ENCODE measurements around the gene BNC1. TPM values are rescaled to one million over a fixed set of nuclear protein-coding genes. Genes with fewer than 3 reads are reported as not detected.

The BNC1 gene
- total RNA-seq, 4 donors from 2014 or later: not detected

DNA sequence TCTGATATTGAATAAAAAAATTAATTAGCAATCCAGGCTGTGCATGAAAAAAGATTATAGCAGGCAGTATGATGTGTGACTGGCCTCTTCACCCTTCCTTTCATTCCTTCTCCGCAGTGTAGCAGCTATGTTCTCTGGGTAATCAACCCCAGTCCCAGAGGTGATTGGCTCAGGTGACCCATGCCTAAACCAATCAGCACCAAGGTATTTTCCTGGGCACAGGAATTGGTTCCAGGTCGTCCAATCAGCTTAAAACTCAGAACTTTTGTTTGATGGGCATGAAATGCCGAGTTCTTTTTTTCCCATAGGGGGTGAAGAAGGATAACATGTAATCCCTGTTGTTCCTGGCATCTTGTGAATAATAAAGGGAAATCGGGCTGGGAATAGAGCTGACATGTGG, 5.8 kb upstream of the BNC1 start:
- TF ChIP-seq POLR2A (IDR thresholded peaks at IDR 0.05): no peak
- TF ChIP-seq, protein P1, sequence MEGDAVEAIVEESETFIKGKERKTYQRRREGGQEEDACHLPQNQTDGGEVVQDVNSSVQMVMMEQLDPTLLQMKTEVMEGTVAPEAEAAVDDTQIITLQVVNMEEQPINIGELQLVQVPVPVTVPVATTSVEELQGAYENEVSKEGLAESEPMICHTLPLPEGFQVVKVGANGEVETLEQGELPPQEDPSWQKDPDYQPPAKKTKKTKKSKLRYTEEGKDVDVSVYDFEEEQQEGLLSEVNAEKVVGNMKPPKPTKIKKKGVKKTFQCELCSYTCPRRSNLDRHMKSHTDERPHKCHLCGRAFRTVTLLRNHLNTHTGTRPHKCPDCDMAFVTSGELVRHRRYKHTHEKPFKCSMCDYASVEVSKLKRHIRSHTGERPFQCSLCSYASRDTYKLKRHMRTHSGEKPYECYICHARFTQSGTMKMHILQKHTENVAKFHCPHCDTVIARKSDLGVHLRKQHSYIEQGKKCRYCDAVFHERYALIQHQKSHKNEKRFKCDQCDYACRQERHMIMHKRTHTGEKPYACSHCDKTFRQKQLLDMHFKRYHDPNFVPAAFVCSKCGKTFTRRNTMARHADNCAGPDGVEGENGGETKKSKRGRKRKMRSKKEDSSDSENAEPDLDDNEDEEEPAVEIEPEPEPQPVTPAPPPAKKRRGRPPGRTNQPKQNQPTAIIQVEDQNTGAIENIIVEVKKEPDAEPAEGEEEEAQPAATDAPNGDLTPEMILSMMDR (IDR thresholded peaks at IDR 0.05): no peak
- Histone ChIP-seq H3K4me3 (no peak overlapping the region), H3K36me3 (no peaks in the 10 kb centered on the region), H3K4me1 (no peaks in the 10 kb centered on the region), H3K27ac (no peak overlapping the region), H3K27me3 (peaks cover 0 to 4% of the 10 kb centered on the region in 2 donors), H3K9me3 (no peaks in the 10 kb centered on the region)
- DNase-seq: no peak

DNA sequence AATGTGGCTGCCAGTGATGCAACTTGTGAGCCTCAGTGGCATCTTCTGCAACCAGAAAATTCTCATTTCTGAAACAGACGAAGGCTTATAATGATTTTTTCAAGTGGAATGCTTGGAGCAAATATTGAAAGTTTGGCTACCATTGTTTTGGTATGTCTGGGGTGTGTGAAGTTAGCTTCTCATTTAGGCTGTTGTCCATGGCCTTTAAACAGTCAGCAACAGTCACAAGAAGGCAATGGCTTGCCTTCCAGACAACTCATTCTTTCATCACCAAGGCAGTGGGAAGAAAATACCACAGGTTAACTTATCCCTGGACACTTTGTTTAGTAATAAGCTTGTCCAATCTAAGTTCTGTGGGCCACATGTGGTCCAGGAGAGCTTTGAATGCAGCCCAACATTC, 4.7 kb upstream of the BNC1 start:
- H3K9me3 ChIP-seq: no peaks in the 10 kb centered on the region
- peaks cover 0 to 6% of the 10 kb centered on the region in 2 donors for H3K27me3 ChIP-seq
- DNase-seq: no peak
- H3K36me3 ChIP-seq: no peaks in the 10 kb centered on the region
- peaks cover 0 to 1% (median 0%) of the 10 kb centered on the region in 4 donors for H3K4me1 ChIP-seq
- H3K27ac ChIP-seq: no peak overlapping the region
- no peak overlapping the region for H3K4me3 ChIP-seq
- TF ChIP-seq, protein P1 (IDR thresholded peaks at IDR 0.05): no peak
- no peak for TF ChIP-seq POLR2A (IDR thresholded peaks at IDR 0.05)

DNA sequence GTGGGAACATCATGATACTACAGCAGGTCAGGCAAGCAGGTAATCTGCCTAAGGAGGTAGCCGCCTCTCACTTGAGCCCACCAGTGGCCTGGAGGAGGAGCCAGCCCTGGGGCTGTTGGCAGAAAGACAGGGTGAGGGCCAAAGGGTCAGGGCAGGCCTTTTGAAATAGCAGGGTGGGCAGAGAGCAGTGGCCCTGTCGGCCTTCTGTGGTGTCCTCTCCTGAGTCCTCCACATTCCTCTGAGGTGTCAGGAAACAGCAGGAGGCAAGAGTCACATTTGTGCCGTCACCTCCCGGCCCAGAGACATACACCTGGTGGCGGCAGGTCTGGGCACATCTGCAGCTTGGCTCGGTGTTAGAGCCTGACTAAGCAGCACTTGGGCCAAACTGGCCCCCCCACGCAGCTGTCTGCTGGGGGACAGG, 3.9 kb upstream of the BNC1 start:
- no peaks in the 10 kb centered on the region for H3K36me3 ChIP-seq
- H3K4me3 ChIP-seq: no peak overlapping the region
- H3K4me1 ChIP-seq: peaks cover 0 to 9% (median 0%) of the 10 kb centered on the region in 4 donors
- TF ChIP-seq, protein P1 (IDR thresholded peaks at IDR 0.05): no peak
- TF ChIP-seq POLR2A (IDR thresholded peaks at IDR 0.05): no peak
- no peak for DNase-seq
- H3K27ac ChIP-seq: no peak overlapping the region
- H3K9me3 ChIP-seq: no peaks in the 10 kb centered on the region
- H3K27me3 ChIP-seq: peaks cover 0 to 14% of the 10 kb centered on the region in 2 donors

DNA sequence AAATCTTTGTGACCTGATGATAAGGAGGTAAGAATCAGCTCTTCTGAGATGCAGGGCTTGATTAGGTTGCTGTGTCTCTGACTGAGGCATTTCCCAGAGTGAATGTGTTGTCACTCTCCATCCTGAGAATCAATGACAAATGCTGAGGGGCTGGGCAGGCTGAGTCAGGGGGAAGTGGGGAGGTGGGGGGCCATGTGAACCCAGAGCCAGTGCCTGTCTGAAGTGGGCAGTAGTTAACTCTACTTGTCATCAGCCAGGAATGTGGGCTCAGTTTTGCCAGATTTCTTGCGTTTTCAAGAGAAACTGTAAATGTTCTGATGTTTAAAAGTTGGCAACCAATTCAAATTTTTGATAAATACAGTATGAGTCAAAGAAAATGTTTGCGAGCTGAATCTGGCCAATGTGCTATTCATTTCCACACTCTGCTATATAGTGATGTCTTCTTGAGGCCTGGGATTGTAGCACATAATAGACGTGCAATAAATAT, 3.1 kb upstream of the BNC1 start:
- H3K27ac ChIP-seq: no peak overlapping the region
- H3K27me3 ChIP-seq: peaks cover 0 to 22% of the 10 kb centered on the region in 2 donors
- no peak for DNase-seq
- H3K9me3 ChIP-seq: no peaks in the 10 kb centered on the region
- TF ChIP-seq, protein P1 (IDR thresholded peaks at IDR 0.05): no peak
- no peak for TF ChIP-seq POLR2A (IDR thresholded peaks at IDR 0.05)
- no peaks in the 10 kb centered on the region for H3K36me3 ChIP-seq
- peaks cover 0 to 13% (median 0%) of the 10 kb centered on the region in 4 donors for H3K4me1 ChIP-seq
- no peak overlapping the region for H3K4me3 ChIP-seq

DNA sequence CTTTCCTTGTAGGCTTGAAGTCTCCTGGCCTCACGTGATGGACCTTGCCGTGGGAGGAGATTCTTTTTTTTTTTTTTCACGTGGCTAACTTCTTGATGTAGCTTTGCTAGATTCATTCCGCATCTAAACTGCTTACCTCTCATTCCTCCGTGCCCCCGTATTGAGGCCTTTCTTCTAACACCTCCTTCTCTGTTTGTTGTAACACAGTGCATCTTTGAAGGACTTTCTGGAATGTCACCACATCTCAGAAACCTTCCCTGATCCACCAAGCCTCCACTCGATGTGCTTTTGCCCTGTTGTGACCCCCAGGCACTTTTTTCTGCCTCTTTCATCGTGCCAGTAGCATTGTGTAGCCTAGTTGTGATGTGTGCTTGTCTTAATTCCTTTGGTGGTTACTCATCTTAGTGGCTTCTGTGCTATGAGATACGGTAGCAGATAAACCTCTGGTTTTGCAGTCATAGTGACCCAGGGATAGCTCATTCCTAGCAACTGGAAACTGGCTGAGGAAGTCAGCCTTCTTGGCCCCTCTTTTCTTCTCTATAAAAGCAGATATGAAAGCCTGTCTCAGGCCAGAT, 1.6 kb upstream of the BNC1 start:
- H3K27me3 ChIP-seq: peaks cover 0 to 23% of the 10 kb centered on the region in 2 donors
- no peak for DNase-seq
- no peak for TF ChIP-seq POLR2A (IDR thresholded peaks at IDR 0.05)
- no peaks in the 10 kb centered on the region for H3K9me3 ChIP-seq
- no peak overlapping the region for H3K4me3 ChIP-seq
- peaks cover 0 to 13% (median 0%) of the 10 kb centered on the region in 4 donors for H3K4me1 ChIP-seq
- no peaks in the 10 kb centered on the region for H3K36me3 ChIP-seq
- H3K27ac ChIP-seq: no peak overlapping the region

DNA sequence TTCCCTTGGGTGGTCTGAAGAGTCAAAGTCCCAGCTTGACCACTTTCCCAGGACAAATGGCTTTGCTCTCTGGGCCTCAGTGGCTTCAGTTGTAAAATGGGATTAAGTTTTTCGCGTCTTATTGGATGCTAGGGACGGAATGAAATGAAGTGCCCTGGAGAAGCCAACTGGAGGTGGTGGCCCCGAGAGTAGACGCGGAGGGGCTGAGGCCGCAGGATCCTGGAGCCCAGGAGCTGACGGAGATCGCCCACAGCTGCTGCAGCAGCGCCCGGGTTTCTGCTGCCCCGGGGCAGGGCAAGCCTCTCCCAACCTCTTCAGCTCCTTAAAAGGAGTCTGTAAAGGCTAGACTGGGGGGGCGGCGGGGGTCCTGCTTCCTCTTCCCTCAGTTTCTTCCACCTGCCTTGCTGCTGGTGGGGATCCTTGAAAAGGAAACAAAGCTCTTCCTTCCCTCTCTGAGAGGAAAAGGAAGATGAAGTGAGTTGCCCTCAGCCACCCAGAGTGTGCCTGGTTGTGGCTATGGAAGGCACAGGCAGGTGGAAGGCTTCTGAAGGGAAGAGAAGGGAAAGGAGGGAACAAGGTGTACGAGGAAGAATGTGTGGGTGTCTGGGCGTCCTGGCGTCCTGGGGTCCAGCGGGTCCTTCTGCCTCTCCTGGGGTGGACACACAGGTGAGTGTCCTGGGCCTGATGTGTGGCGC, 967 bp upstream of the BNC1 start:
- H3K36me3 ChIP-seq: no peaks in the 10 kb centered on the region
- H3K4me3 ChIP-seq: no peak overlapping the region
- DNase-seq: no peak
- TF ChIP-seq POLR2A (IDR thresholded peaks at IDR 0.05): no peak
- TF ChIP-seq, protein P1 (IDR thresholded peaks at IDR 0.05): no peak
- H3K9me3 ChIP-seq: no peaks in the 10 kb centered on the region
- no peak overlapping the region for H3K27ac ChIP-seq
- H3K4me1 ChIP-seq: peaks cover 0 to 13% (median 0%) of the 10 kb centered on the region in 4 donors
- peaks cover 0 to 23% of the 10 kb centered on the region in 2 donors for H3K27me3 ChIP-seq
